ENCODE results near the gene EDN2.

The EDN2 gene

DNA sequence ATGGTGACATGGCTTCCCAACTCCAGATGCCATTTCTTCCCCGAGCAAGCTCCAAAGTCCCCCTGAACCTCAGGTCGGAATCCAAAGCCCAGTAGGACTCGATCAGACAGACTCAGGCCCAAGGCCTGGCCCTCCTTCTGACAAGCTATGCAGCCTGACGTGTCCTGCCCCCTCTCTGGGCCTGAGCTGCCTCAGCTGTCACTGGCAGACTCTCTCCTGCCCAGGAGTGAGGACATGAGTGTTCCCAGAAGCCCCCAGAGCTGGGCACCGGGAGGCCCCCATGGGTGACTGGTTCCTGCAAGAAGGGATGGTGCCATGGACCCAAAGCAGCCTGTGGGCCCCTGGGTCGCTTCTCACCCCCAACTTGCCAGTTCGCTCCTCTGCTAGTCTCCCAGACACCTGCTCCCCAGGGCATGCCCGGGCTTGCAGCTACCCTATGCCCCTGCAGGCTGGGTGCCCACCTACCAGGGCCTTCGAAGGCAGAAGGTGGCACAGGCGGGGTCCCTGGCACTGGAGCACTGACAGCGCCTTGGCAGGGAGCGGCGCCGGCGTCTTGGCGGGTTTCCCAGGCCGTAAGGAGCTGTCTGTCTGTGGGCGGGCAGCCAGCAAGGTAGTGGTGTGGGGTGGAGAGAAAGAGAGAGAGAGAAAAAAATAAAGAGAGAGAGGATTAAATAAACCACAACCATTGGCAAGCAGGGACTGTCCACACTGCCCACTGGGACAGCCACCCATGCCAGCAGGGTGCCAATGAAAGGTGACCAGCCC, 2.3 kb downstream of the EDN2 start:
- DNase-seq: no peak

DNA sequence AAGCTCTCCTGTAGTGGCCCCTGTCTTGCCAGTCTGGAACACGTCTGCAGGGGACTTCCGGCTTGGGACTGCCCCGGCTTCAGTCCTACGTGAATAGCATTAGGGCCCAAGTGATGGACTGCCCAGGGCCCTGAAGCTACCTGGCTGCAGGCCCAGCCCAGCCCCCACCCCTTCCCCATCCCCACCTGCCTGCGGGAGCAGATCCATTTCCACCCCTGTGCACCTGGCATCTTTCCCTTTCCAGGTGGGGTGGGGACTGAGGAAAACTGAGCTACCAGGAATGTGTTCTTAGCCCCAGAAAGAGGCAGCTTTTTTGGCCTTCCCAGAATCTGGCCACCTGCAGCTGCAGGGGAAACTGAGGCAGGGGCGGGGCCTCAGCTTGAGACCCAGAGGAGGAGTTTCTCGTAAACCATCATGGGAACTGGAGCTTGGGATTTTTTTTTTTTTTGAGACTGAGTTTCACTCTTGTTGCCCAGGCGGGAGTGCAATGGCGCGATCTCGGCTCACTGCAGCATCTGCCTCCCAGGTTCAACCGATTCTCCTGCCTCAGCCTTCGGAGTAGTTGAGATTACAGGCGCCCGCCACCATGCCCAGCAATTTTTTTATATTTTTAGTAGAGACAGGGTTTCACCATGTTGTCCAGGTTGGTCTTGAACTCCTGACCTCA, 3.2 kb downstream of the EDN2 start:
- DNase-seq: no peak

DNA sequence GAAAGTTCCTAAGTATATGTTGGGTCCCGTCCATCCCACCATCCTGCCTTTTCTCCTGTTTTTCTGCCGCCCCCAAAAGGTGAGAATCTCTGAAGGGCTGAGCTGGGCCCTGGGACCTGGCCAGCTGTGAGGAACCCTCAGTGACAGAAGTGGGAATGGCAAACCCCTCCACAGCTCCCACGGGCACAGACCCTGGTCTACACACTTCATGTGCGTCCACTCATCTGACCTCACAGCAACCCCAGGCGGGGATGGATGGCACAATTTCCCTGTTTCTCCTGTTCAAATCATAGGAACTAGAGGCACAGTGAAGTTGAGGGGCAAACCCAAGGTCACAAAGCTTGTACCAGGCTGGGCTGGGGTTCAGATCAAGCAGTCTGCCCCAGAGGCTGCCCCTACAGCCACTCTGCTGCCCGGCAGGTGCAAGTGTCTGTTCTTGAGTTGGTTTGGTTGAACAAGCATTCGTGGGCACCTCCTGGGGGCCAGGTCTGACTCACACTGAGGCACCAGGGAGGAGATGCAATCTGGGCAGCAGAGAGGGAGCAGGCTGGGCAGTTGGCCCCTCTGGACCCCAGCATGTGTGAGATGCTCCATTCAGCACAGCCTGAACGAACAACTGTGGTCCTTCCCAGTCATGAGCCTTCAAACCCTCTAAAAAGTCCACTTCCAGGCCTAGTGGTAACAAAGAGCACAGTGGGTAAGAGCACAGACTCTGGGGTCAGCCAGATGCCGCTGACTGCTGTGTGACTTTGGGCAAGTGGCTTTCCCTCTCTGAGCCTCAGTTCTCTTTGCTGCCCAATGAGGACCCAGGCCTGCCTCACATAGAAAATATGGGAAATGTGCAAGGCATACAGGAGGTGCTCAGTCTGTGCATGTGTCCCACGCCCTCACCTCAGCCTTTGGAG, 4.0 kb downstream of the EDN2 start:
- DNase-seq: no peak

DNA sequence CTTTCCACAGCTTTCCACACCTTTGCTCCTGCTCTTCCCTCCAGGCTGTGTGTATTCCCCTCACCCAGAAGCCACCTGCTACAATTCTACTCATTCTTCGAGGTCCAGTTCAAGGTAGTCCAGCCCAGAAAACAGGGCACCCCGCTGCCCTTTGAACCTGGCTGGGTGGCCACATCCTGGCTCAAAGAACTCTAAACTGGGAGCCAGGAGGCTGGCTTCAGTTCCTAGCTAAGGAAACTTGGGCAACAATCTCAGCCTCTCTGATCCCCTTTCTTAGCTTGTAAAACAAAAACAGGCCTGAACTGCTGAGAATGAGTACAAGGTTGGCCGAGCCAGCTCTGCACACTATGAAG, 4.7 kb downstream of the EDN2 start:
- no peak for DNase-seq

DNA sequence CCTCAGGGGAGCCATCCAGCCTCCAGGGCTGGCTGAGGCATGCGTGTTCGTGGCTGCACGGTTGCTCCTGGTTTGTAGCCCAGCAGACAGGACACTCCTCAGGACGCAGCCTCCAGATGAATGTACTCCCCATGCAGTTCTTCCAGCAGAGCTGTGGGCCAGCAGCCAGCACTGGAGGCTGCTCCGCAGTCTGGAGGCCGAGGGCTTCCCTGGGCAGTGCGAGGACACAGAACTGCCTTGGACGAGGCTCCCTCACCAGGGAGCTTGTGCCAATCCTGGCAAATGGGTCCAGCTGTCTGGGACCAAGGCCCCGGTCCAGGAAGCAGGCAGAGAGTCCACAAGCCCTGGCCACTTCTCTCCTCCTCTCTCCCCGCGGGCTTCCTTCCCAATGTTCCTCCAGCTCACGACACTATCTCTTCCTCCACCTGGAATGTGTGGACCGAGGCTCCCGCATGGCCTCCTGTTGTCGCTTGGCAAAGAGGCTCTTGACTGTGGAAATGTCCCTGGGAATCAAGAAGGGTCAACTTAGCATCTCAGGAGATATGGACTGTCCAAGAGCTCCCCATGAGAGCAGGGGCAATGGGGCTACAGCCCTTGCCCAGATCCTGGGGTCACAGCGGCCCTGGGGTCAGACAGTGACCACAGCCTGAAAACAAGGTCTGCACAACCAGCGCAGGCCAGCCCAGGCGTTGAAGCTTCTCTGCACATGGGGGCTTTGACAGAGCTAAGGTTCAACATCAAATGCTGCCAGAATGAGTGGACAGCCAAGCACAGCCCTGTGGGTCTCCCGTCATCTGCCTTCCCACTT, 5.3 kb downstream of the EDN2 start:
- no peak for DNase-seq

DNA sequence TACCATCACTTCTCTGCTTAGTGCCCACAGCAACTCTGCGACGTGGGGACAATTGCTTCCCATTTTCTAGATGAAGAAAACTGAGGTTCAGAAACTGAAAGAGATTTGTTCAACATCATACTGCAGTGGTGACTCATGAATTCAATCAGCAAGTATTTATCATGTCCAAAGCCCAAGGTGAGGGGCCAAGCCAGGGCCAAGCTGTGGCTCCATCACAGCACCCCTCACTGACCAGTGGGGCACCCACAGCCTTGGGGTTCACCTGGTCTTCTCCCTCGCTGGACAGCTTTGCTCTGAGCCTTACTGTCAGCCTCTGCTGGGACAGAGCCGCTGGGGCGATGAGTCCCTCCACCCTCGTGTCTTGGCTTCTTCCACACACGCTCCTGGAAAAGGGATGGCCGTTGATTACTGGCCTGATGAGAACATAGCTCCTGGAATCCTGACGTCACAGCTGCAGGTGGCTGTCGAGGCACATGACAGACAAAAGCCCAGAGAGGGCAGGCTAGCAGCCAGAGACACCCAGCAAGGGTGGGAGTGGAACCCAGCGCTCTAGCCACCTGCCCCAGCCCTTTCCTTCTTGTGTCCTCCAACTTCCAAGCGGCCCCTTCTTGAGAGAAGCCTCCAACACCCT, 6.2 kb downstream of the EDN2 start:
- DNase-seq: no peak

DNA sequence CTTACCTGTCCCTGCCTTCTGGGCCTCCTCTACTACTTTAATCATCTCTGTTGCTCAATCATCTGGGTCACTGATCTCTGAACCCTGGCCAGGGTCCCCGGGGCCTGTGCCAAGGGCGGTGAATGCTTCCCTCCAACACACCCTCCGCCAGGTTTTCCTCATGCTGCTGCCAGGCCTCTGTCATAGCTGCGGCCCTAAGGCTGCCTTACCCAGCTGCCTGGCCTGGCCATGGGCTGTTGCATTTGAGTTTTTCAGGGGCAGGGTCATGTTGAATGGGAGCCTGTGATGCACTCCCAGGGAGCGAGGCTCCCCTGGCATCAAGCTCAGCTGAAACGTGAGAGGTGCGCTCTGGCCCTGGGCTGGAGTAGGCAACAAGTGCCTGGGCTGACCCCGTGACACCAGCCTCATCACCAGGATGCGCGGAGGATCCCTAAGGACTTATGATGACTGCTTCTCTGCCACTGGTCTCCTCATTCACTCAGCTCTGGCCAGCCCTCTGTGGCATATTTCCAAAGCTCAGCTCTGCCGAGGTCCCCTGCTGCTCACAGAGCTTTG, 7.6 kb downstream of the EDN2 start:
- no peak for DNase-seq

DNA sequence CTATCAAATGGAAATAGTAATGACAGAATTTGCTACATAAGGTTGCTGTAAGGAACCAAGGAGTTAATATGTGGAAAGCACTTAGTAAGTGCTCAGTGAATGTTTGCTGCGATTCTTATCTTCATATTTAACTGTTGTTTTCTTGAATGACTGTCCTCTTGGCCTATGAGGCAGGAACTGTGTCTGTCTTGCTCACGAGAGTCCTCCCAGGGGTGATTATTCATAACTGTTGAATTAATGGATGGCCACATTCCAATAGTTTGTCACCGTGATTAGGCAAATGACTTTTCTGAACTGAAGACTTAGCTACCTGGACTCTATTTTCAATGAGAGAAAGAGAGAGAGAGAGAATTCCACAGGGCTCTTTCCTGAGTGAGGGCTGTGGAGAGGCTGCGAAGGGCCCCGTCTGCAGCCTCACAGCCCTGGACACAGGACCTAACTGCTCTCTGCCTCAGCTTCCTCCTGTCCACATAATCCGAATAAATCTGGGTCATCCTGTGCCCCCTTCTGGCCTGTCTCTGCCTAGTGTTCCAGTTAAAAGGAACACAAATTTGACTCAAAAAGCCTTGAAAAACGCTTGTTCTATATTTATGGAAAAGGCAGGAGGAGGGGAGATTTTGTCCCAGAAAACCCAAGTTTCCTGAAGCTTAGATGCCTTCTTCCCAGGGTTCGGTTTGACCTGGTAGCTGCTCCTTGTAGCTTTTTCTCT, 8.5 kb downstream of the EDN2 start:
- no peak for DNase-seq

DNA sequence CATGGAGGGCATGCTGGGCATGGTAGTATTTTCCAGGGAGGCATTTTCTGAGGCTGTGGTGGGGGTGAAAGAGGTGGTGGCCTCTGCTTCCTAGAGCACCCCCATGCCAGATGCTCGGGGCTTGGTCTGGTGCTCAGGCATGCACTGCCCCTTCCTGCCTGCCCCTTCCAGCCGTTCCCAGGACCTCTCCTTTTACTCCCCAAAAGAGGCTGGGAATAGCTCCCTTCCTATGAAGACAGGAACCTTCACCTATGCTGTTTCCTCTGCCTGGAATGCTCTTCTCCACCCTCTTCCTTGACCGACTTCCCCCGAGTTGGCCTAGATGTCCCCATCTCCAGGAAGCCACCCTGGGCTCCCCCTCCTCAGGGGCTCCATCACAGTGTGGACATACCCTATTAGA, 9.1 kb downstream of the EDN2 start:
- no peak for DNase-seq

DNA sequence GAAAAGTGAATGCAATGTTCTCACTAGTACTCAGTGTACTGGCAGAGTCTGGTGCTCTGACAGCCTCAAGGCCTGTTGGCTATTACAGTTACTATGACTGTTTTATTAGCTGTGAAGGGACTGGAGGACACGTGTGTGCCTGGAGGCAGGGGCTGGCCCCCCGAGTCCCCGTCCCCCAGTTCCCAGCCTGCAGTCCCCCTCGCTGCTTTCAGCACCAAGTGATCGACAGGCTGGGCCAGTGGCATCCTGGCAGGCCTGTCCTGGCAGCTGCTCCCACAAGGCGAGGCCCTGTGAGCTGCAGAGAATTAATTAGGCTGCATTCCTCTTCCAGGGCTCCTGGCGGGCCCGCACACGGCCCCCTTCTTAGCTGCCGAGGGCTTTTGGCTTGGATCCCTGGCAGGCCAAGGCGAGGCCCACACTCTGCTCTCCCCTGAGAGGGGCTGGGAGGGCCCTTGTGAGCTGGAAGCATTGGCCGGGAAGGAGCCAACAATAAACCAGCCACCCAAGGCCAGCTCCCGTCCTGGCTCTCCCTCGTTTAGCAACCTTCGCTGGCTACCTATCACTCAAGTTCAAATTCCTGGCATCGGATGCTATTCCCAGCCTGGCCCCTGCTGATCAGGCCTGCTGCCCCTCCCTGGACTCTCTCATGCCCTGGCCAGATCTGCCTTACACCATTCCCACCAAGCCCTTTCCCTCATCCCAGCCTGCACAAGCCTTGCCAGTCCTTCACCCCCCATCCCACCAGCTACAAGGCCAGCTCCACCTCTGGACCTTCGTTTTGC, 9.8 kb downstream of the EDN2 start:
- DNase-seq: no peak

DNA sequence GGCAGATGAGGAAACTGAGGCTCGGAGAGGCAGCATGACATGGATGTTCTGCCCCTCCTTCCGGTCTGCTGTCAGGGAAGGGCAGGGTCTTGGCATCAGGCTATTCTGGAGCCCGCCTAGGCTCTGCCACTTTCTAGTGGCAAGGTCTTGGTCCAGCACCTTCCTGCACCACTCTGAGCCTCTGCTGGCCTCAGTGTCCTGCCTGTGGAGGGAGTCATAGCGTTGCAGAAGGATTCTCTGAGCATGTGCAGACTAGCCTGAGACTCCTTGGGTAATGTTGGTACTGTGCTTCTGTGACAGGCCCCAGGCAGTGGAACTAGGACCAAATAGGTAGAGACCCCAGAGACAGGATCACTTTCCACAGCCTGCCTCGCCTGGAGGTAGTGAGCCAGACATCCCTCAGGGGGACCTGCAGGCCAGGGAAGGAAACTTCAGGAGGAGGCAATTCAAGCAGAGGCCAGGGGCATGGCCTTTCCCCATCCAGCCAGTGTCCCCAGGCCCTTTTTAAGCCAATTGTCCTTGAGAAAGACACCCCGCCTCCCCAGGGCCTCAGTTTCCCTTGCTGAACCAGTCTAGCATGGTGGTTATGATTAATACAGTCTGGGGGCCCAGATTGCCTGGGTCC, 10.6 kb downstream of the EDN2 start:
- no peak for DNase-seq

DNA sequence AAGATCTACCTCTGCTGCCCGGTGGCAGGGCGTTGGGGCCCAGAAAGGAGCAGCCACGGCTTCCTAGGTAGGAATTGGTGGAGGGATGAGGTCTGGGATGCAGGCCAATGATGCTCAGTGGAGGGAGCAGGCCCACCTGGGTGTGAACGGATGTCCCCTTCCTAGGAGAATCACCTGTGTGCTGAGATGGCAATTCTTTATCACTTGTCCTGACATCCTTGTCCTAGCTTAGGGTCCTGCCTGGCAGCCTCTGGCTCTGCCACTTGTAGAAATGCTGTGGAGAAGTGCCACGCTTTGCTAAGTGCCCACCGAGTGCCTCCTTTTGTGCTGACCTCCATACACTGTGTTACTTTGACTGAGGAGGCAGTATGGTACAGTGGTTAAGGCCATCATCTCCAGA, 12.8 kb downstream of the EDN2 start:
- no peak for DNase-seq

DNA sequence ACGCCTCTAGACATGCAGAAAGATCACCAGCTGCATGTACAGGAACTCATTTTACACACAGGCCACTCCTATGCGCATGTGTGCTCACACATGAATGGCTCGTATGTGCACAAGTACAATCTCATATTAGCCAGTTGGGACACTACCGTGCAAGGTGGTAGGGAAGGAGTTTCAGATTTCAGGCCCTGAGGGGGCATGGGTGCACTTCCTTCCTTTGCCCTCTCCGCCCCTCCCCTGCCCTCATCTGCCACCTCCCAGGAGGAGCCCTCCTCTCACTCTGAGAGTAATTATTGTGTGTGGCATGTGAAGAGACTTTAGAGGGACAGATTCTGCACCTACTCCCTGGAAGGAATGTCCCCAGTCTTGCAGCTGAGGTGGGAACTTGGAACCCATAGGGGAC, 14.8 kb downstream of the EDN2 start:
- DNase-seq: no peak

DNA sequence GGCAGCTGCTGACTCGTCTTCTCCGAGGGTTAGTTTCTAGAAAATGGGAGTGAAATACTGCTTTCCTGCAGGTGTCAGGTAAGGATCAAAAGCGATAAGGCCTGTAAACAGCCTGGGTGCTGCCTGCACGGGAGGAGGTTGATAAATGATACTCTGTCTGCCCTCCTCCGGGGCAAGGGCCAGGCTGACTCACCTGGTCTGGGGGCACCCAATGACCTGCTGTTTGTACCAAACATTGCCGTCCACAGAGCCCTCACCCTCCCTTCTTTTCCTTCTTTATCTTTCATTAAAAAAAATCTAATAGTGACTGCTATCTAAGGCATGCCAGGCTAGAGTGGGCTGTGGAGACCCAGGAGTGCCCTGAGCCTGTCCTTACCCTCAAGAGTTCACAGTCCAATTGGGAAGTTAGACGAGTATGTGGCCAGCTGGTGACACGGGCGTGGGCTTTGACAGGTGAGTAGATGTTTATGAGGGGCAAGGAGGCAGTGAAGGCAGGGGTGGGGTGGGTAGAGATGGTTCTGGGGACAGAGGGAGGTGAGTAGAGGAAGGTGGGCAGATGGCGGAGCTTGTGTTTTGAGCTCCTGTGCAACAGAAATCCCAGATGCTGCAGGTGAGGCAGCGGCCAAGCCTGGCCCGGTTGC, 16.2 kb downstream of the EDN2 start:
- no peak for DNase-seq

DNA sequence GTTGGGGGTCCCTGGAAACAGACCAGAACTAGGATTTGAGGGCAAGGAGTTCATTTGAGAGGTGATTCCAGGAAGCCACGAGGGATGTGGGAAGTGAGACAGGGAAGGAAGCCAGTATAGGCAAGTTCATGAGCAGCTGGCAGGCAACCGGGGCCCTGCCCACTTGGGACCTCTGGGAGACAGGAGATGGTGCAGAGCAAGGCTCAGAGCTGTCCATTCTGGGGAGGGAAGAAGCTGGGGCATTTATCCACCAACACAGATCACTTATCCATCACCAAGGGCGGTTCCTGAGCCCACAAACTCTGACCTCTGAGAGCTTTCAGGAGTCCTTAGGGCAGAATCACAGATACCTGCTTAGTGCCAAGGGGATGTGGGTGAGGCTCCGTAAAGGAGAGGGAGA, 16.8 kb downstream of the EDN2 start:
- no peak for DNase-seq

DNA sequence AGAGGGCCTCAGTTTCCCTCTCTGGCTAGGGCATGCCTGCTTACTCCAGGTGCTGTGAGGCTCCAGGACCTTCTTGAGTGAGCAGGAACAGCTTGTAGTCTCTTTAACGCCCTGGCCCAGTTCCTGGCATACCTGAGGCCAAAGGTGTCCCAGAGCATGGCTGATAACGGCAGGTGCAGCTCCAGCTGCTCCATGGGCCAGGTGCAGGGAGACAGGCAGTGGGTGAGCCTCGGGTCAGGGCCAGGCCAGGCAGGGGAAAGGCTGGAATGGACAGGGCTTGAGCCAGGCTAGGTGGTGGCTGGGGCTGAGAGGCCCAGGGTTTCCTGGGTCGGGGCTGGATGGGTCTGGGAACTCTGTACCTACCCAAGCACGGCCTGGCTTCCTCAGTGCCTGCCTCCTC, 18.3 kb downstream of the EDN2 start:
- DNase-seq: no peak

DNA sequence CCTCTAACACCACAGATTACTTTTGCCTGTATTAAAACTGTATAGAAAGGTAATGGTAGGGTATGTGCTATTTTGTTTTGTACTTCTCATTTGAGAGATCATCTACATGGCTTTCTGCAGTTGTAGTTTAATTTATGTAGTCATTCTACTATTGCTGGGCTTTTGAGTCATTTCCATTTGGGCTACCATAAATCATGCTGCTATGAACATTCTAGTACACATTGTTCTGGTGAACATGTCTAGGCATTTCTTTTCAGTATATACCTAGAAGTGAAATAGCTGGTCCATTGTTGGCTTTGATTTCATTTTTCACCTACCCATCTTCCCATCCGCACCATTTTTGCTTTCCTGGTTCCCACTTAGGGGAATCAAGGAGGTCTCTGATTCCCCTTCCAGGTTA, 18.7 kb downstream of the EDN2 start:
- no peak for DNase-seq

DNA sequence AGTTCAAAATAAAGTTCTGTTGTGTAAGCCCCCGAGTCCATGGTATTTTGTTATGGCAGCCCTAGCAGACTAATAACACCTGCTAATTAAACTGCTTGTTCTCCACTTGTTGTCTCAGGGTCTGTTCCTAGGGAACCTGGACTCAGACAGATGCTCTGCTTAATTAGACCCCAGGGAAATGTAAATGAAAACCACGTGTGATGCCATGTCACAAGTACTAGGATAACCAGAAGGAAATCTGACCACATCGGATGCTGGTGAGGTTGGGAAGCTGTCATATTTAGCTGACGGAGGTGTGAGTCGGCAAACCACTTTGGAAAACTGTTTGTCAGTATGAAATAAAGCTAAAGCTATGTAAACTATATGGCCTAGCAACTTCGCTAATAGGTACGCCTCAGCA, 19.6 kb downstream of the EDN2 start:
- no peak for DNase-seq

DNA sequence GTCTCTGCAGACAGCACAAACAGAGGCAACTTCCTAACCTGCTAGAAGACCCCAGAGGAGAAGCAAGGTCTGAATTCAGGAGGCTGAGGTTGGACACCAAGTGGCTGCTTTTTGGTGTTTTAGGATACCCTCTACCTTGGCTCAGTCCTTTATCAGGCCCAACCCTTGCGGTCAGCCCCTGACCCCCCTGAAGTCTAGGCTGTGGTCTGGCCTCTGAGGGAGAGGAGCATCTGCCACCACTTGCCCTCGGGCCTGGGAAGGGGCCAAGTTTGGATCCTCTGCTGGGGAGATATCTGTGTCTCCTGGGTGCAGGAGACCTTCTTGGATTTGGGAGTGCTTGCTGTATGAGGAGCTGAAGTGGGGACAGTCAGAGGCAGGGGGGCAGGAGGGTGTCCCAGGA, 21.0 kb downstream of the EDN2 start:
- no peak for DNase-seq

DNA sequence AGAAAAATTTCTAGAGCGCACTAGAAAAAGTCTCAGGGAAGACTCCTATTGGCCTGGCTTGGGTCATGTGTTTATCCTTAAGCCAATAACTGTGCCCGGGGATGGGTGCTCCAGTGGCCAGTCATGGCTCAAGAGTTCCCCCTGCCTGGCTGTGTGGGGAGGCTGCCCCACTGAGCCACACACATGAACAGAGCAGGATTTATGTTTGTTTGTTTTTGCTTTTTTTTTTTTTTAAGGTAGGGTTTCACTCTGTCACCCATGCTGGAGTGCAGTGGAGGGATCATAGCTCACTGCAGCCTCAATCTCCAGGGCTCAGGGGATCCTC, 21.8 kb downstream of the EDN2 start:
- no peak for DNase-seq

Data from OCI-M1 (cell line).